Astrocyte (in vitro differentiated cells and primary cell): ENCODE data around the gene SOX13. TPM values are rescaled to one million over a fixed set of nuclear protein-coding genes. Genes with fewer than 3 reads are reported as not detected.

Experiments used
- DNase-seq: peaks from one replicate; pipeline ENCODE4 v3.0.0-alpha.2; 2010; ENCODE audit warnings: low read depth
- FAIRE-seq: peaks from 2 replicates; lab custom pipeline; 2011; peaks lifted over from hg19 to GRCh38; lab: Jason Lieb, UNC
- H2AFZ ChIP-seq: 2 replicates; pipeline ENCODE4 v1.6.0; 2012; ENCODE audit warnings: low read depth, low read length, inconsistent platforms
- H3K27ac ChIP-seq: 2 replicates; pipeline ENCODE4 v1.5.1; 2011; ENCODE audit warnings: low read depth, low read length, inconsistent platforms
- H3K27me3 ChIP-seq: 2 replicates; pipeline ENCODE4 v1.6.0; 2011; ENCODE audit warnings: low read length, inconsistent platforms; ENCODE audit not compliant: insufficient read depth
- H3K36me3 ChIP-seq: 2 replicates; pipeline ENCODE4 v1.5.1; 2011; ENCODE audit warnings: low read length, inconsistent platforms; ENCODE audit not compliant: insufficient read depth
- H3K4me1 ChIP-seq: 2 replicates; pipeline ENCODE4 v1.5.1; 2011; ENCODE audit warnings: low read length, inconsistent platforms; ENCODE audit not compliant: insufficient read depth
- H3K4me2 ChIP-seq: 2 replicates; pipeline ENCODE4 v1.6.0; 2012; ENCODE audit warnings: low read length, inconsistent platforms
- H3K4me3 ChIP-seq: 2 replicates; pipeline ENCODE4 v1.5.1; 2011; ENCODE audit warnings: low read depth, mild to moderate bottlenecking, low read length, inconsistent platforms; ENCODE audit not compliant: insufficient read depth
- H3K79me2 ChIP-seq: 2 replicates; pipeline ENCODE4 v1.6.0; 2012; ENCODE audit warnings: mild to moderate bottlenecking, low read length, inconsistent platforms; ENCODE audit not compliant: insufficient read depth
- H3K9ac ChIP-seq: 2 replicates; pipeline ENCODE4 v1.6.0; 2012; ENCODE audit warnings: mild to moderate bottlenecking, low read length, inconsistent platforms
- H3K9me3 ChIP-seq: 2 replicates; pipeline ENCODE4 v1.5.1; 2012; ENCODE audit warnings: low read depth, mild to moderate bottlenecking, low read length, inconsistent platforms; ENCODE audit not compliant: insufficient read depth
- H4K20me1 ChIP-seq: 2 replicates; pipeline ENCODE4 v1.6.0; 2012; ENCODE audit warnings: low read length, inconsistent platforms; ENCODE audit not compliant: insufficient read depth
- H3K27ac Mint-ChIP-seq: one replicate; pipeline ENCODE4 v1.8.0; 2021; ENCODE audit warnings: mild to moderate bottlenecking, mixed read lengths; ENCODE audit not compliant: unreplicated experiment
- H3K27me3 Mint-ChIP-seq: one replicate; pipeline ENCODE4 v1.8.0; 2021; ENCODE audit warnings: low read depth, mixed read lengths; ENCODE audit not compliant: unreplicated experiment
- H3K36me3 Mint-ChIP-seq: one replicate; pipeline ENCODE4 v1.8.0; 2021; ENCODE audit warnings: low read depth, mixed read lengths; ENCODE audit not compliant: unreplicated experiment
- H3K4me1 Mint-ChIP-seq: one replicate; pipeline ENCODE4 v1.8.0; 2021; ENCODE audit warnings: low read depth, mixed read lengths; ENCODE audit not compliant: unreplicated experiment
- H3K4me3 Mint-ChIP-seq: one replicate; pipeline ENCODE4 v1.8.0; 2021; ENCODE audit warnings: mild to moderate bottlenecking, moderate library complexity, mixed read lengths; ENCODE audit not compliant: unreplicated experiment
- H3K9me3 Mint-ChIP-seq: one replicate; pipeline ENCODE4 v1.8.0; 2021; ENCODE audit warnings: mild to moderate bottlenecking, mixed read lengths; ENCODE audit not compliant: unreplicated experiment
- EZH2 ChIP-seq: IDR thresholded peaks from 2 replicates; pipeline ENCODE4 v1.6.1; 2012; ENCODE audit warnings: mild to moderate bottlenecking, low read length, inconsistent platforms; ENCODE audit not compliant: insufficient read depth
- total RNA-seq: library from RNA; stranded (reverse); gene quantifications from 2 replicates; pipeline ENCODE4 v1.2.1, GENCODE V29; 2021
- TF ChIP-seq, protein P1 (sequence below): IDR thresholded peaks from 2 replicates; pipeline ENCODE4 v1.5.1; 2011; ENCODE audit warnings: low read depth, mild to moderate bottlenecking, inconsistent platforms, low read length, moderate library complexity; ENCODE audit not compliant: insufficient read depth

The SOX13 gene
- total RNA-seq, 1 donor from 2014 or later: 12.4 TPM

DNA sequence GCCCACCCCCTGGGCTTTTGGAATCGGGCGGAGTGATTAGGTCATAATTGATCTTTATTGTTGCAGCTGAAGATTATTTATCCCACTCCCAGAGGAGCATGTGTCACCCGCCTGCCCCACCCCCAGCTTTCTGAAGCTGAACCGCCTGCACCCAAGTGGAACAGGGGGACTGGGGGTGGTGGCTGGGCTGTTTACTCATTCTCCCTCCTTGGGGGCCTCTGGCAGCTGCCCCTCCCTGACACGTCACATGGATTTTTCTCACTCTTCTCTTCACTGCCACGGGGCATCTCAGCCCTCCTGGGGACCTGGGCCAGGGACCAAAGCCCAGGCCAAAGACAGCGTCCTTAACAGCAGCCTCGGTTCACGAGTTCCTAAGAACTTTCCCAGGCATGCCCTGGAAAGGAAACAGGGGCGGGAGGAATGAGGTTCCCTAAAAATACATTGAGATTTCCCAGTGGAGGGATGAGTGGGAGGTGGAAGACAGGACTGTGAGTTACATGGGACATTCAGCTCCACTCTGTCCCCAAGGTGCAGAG is 31.6 kb upstream of the SOX13 start:
- Mint-ChIP-seq H3K36me3 (no peaks in the 10 kb centered on the region), H3K4me1 (no peaks in the 10 kb centered on the region), H3K27me3 (peaks cover 38% of the 10 kb centered on the region), H3K27ac (no peak overlapping the region), H3K9me3 (no peaks in the 10 kb centered on the region), H3K4me3 (no peak overlapping the region)
- no peaks in the 10 kb centered on the region for H4K20me1 ChIP-seq
- H3K9me3 ChIP-seq: no peaks in the 10 kb centered on the region
- TF ChIP-seq EZH2: no peak
- no peak overlapping the region for H3K9ac ChIP-seq
- H3K79me2 ChIP-seq: no peaks in the 10 kb centered on the region
- FAIRE-seq: no peak
- H3K27ac ChIP-seq: no peak overlapping the region
- no peaks in the 10 kb centered on the region for H3K27me3 ChIP-seq
- no peak for DNase-seq
- peak overlapping the region; percentile 58 for H2AFZ ChIP-seq
- no peaks in the 10 kb centered on the region for H3K36me3 ChIP-seq
- H3K4me3 ChIP-seq: no peak overlapping the region
- H3K4me1 ChIP-seq: peaks cover 8% of the 10 kb centered on the region
- peak overlapping the region; percentile 27 for H3K4me2 ChIP-seq

GRCh38 chr1:204041803-204042505 is 31.0 kb upstream of the SOX13 start:
- FAIRE-seq (no peak), DNase-seq (no peak)
- no peaks in the 10 kb centered on the region for H4K20me1 ChIP-seq
- no peaks in the 10 kb centered on the region for H3K27me3 ChIP-seq
- peak overlapping the region; percentile 58 for H2AFZ ChIP-seq
- Mint-ChIP-seq H3K27me3 (peaks cover 36% of the 10 kb centered on the region), H3K36me3 (no peaks in the 10 kb centered on the region), H3K9me3 (no peaks in the 10 kb centered on the region), H3K4me1 (no peaks in the 10 kb centered on the region), H3K27ac (no peak overlapping the region), H3K4me3 (no peak overlapping the region)
- H3K4me2 ChIP-seq: peak overlapping the region; percentile 27
- no peaks in the 10 kb centered on the region for H3K36me3 ChIP-seq
- no peak overlapping the region for H3K27ac ChIP-seq
- no peak overlapping the region for H3K4me3 ChIP-seq
- TF ChIP-seq EZH2: no peak
- TF ChIP-seq, protein P1, sequence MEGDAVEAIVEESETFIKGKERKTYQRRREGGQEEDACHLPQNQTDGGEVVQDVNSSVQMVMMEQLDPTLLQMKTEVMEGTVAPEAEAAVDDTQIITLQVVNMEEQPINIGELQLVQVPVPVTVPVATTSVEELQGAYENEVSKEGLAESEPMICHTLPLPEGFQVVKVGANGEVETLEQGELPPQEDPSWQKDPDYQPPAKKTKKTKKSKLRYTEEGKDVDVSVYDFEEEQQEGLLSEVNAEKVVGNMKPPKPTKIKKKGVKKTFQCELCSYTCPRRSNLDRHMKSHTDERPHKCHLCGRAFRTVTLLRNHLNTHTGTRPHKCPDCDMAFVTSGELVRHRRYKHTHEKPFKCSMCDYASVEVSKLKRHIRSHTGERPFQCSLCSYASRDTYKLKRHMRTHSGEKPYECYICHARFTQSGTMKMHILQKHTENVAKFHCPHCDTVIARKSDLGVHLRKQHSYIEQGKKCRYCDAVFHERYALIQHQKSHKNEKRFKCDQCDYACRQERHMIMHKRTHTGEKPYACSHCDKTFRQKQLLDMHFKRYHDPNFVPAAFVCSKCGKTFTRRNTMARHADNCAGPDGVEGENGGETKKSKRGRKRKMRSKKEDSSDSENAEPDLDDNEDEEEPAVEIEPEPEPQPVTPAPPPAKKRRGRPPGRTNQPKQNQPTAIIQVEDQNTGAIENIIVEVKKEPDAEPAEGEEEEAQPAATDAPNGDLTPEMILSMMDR: no peak
- H3K9me3 ChIP-seq: no peaks in the 10 kb centered on the region
- H3K79me2 ChIP-seq: no peaks in the 10 kb centered on the region
- peaks cover 8% of the 10 kb centered on the region for H3K4me1 ChIP-seq
- no peak overlapping the region for H3K9ac ChIP-seq

DNA sequence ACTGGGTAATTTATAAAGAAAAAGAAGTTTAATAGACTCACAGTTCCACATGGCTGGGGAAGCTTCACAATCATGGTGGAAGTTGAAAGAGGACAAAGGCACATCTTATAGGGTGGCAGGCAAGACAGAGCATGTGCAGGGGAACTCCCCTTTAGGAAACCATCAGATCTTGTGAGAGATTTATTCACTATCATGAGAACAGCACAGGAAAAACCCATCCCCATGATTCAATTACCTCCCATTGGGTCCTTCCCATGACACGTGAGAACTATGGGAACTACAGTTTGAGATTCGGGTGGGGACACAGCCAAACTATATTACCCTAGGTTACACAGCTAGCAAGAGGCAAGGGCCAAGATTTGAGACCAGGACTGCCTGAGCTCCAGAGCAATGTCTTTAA is 30.4 kb upstream of the SOX13 start:
- no peak for FAIRE-seq
- H2AFZ ChIP-seq: no peak overlapping the region
- Mint-ChIP-seq H3K4me1 (no peaks in the 10 kb centered on the region), H3K27me3 (peaks cover 32% of the 10 kb centered on the region), H3K4me3 (no peak overlapping the region), H3K36me3 (no peaks in the 10 kb centered on the region), H3K9me3 (no peaks in the 10 kb centered on the region), H3K27ac (no peak overlapping the region)
- H3K4me2 ChIP-seq: no peak overlapping the region
- H3K9me3 ChIP-seq: no peaks in the 10 kb centered on the region
- no peak overlapping the region for H3K9ac ChIP-seq
- H4K20me1 ChIP-seq: no peaks in the 10 kb centered on the region
- no peaks in the 10 kb centered on the region for H3K27me3 ChIP-seq
- DNase-seq: no peak
- H3K4me1 ChIP-seq: peaks cover 8% of the 10 kb centered on the region
- no peak overlapping the region for H3K4me3 ChIP-seq
- H3K27ac ChIP-seq: no peak overlapping the region
- no peaks in the 10 kb centered on the region for H3K36me3 ChIP-seq
- TF ChIP-seq, protein P1: no peak
- no peak for TF ChIP-seq EZH2
- no peaks in the 10 kb centered on the region for H3K79me2 ChIP-seq
